NCI-H1092 (cell line): ENCODE measurements around the gene MRPL37.

Experiments
- DNase-seq: peaks from one replicate; lab custom pipeline; 2025; lab: John Stamatoyannopoulos, UW

MRPL37 gene

DNA sequence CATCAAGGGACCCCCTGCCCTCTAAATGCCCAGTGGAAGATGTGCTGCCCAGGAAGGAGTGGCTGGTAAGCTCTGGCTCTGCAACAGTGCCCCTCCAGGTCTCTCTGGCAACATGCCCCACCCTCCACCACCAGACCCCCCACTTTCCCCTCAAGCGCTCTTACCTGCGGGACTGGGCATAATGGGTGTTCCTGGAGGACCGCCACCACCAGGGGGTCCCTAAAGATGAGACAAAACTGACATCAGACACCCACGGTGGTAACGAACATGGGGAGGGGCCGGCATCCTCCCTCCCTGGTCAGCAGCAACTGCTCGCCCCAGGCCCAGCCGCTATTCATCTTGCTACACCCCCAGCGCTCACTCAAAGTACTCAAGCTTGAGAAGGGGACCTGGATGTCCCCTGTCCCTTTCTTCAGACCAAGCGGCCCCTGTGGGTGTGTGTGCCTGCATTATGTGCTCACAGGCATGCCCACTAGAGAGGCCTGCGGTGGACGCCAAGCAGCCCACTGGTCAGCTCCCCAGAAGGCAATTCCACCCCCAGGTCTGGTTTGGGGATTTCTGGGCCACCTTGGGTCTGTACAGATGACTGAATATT, 40.9 kb downstream of the MRPL37 start:
- DNase-seq, result no peak

DNA sequence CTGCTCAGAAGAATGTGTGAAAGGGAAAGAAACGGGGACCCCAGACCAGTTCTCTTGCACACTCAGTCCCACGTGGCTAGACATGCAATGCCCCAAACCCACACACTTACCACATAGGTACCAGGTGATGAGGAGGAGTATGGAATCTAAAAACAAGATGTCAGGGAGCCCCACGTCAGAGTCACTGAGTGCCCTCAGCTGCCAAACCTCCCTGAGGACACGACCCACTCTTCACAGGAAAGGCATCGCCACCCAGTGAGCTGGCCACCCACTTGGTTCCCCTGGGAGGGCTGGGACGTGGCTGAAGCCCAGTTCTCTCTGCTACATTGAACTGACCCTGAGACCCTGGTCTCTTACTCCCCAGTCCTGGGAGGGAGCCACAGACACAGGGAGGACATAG, 41.4 kb downstream of the MRPL37 start:
- no peak for DNase-seq

DNA sequence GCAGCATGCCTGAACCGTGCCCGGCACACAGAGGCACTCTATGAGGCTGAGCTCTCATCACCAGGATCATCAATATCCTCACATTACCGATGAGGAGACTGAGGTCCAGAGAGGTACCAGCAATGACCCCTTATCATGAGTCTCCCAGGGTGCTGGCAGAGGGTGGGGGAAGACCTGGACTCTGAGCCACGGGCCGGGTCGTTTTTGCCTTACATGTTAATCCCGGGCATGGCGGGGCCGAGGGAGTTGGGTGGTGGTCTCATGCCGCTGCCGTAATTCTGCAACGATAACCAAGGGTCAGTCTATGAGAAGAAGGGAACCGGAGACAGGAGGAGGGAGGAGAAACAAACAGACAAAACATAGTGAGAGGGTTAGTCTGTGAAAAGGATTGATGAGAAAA, 43.1 kb downstream of the MRPL37 start:
- DNase-seq, result no peak

DNA sequence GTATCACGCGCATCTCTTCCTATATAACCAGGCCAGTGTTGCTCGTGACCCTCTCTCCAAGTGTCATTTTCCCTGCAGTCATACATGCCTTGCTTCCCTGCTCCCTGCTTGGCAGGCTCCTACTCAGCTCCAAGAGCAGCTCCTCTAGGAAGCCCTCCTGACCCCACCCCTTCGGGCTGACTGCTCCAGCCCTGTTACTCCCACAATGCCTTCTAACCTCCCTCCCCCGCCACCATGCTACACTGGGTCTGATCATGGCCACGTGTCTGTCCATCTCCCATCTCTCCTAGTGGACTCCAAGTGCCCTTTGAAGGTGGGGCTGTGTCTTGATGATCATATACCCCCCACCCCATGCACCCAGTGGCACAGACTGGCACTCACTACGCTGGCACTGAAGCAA, 44.7 kb downstream of the MRPL37 start:
- no peak for DNase-seq

DNA sequence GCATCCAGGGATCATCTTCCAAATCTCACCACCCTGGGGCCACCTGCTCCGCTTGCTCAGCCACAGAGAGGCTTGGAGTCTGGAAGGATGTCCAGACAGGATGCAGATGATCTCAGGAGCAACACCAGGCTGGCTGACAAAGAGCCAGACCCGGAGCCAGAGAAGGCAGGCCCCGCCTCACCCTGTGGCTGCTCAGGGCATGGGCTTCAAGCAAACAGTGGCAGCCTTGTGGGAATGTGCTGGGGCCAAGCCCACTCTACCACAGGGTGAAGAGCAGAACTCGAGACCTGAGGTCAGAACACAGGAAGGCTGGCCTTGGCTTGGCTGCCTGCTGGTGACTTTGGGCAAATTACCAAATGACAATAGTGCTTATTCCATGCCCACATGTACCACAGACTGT, 45.5 kb downstream of the MRPL37 start:
- no peak for DNase-seq

DNA sequence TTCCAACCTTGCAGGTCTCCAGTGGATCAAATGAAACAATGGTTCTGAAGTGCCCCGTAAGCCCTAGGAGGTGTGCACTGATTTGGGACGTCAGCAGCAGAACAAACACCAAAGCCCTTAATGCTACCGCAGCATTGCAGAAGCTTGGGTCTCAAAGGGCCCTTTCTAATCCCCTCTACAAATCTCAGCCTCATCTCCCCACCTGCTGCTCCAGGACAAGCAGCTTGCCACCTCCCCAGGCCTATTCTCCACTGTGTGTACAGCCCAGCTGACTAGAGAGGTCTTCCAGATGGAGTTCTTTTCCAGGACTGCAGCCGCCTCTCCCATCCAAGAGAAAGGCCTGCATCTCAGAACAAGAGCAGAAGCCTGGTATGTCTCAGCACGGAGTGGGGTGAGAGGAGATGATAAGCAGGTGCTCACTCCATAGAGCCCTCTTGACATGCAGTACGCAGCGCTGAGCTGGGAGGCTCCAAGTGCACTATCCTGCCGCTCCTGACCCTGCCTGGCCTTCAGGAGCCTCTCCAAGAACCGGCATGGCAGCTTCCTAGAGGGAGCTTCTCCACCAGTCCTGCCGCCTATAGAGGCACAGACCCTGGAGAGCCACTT, 46.3 kb downstream of the MRPL37 start:
- DNase-seq, result no peak

DNA sequence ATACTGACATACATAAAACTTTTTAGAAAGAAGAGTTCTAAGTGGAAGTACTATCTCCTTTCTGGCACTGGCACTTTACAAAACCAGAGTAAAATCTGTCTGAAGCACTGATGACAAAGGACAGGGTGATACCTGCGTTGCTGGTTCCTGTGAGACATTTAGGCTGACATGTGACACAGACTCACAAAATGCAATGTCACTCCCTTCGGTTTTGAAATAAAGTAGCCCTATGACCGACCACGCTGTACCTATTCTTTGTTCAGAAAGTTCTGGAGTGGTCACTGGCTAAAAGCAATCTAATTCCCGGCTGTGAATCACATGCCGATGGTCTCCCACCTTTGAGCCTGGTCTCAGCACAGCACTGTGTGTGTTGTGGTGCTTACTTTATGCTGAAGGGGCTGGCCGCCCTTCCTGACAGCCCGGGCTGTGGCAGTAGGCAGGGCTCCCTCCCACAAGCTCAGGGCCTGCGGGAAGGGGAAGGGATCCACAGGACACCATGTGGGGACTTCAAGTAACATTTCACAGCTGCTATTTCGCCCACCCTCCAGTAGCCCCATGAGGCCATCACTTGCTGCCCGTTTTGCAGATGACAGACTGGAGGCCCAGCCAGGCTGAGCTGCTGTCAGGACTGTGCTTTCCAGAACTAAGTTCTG, 48.0 kb downstream of the MRPL37 start:
- DNase-seq, result no peak

DNA sequence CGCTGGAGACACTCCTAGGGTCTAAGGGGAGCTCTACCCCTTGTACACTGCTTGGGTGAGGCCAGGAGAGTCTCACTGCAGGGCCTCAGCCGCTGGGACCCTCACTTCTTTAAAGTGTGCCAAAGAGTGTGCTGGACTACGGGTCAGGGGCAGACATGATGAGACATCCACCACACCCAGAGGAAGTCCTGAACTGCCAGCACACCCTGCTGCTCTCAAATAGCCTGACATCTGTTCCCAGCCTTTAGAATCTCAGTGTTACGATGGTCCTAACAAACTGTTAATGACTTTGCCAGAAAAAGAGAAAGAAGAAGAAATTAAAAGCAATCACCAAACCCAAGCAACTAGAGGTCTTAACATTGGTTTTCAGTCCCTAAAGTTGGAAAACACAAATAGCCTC, 49.0 kb downstream of the MRPL37 start:
- no peak for DNase-seq

DNA sequence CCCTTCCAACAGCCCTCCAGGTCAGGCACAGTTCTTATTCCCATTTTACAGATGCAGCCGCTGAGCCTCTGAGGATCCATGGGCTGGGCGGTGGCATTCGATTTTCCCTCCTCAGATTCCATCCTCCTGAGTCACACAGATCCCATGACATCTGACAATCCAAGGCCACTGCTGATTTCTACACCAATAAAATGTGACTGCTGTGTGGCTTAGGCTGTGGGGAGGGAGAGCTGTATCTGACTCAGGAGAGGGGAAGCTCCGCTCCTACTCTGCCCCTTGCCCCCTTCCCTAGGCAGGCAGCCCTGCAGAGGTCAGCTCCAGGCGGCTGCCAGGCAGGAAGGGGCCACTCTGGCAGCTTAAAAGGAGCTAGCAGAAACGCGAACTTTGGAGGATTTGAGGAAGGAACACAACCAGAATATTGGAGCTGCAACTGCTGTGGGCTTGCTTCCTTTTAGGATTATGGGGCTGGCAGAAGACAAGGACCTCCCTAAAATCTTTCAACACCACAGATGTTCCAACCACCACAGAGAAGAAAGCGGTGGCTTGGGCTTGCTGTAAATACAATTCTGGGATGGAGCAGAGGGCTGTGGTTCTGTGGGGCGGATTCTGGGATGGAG, 50.0 kb downstream of the MRPL37 start:
- no peak for DNase-seq

DNA sequence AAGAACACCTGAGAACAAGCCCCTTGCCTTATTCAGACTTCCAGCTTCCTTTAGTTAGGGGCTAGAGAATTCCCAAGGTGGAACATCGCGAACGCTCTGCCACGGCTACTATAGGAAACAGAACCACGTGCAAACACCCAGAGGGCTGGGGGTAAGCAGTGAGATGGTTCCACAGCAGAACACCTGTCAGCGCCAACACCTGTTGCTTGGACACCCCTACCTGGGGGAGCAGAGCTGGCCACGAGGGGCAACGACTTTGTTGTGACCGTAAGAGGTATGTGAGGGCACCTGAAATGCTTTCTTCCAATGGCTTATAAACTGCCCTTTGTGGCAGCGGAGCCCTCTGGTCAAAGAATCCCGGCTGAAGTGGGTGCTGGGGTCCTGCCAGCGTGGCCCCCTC, 50.7 kb downstream of the MRPL37 start:
- no peak for DNase-seq

DNA sequence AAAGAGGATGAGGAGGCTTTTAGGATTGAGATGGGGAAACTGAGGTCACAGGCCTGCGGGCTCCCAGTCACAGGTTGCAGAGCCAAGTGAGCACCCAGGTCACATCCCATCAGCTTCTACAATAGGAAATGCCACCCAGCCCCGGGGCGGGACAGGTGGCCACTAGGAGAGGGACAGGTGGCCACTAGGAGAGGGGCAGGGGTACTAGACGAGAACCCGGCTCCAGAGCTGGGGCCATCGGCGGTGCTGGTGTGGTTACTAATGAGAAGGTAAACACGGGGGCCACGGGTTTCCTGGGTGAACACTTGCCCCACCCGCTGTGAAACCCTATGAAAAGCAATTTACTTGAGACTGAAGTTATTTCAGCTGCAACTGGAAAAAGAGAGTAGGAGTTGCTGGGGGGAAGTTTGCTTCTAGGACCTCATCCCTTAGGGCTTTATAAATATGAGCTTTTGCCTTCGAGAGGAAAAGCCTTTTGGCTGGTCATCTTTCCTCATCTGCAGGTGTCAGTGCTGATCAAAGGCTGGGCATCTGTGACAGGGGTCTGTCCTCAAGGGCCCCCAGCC, 52.5 kb downstream of the MRPL37 start:
- no peak for DNase-seq

DNA sequence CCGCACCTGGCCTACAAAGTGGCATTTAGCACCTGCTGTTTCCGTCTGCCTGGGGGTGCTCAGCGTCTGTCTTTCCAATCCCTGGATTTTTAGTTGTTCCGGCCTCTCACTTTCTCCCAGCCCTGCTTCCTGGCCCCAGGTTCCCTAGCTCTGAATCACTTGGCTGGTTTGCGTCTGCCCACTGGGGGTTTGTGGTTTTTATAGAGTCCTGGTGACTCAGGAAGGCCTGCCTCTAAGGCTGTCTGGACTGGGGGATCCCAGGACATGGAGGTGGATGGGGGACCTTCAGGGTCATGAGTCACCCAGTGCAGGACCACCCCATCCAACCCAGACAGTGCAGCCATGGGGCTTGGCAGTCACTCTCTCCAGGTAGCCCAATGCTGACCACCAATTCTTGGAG, 53.5 kb downstream of the MRPL37 start:
- DNase-seq, result no peak

DNA sequence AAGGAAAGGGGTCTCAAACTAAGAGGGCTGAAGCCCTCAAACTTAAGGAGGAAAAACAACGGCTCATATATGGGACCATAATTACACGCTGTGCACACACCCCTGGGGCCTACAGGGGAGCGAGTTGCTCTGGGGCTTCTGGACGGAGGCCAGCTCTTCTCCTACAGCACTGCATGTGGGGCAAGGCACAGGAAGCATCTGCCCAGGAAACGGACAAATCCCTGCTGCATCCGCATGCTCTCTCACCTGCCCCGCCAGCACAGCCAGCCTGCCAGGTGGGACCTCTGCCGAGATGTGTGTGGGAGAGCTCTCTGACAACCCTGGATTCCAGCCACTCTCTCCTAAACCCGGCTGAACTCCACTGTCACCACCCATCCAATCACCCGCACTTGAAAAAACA, 54.1 kb downstream of the MRPL37 start:
- DNase-seq, result no peak

DNA sequence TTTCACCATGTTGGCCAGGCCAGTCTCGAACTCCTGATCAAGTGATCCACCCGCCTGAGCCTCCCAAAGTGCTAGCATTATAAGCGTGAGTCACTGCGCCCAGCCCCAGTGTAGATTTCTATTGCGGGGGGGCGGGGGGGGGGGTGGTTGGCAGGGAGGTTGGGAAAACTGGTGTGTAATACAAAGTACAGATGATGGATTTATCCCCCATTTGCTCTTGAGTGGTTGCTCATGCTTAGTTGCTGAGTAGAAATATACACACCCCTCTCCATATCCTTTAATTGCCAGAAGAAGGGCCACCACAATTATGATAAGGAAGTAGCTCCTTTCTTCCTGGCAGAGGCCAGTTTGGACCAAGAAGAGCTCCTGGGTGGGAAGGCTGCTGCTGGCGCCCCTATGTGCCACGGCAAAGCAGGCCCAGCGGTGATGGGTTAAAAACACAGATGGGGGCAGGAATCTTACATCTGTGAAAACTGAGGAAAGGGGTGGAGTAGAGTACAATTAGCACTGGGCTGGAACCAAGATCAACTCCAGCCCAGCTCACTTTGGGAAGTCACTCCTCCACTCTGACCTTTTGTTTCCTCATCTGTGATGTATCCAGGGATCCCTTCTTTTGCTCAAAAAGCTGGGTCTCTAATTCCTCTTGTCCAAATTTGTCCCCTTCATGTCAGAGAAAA, 55.2 kb downstream of the MRPL37 start:
- DNase-seq, result no peak

DNA sequence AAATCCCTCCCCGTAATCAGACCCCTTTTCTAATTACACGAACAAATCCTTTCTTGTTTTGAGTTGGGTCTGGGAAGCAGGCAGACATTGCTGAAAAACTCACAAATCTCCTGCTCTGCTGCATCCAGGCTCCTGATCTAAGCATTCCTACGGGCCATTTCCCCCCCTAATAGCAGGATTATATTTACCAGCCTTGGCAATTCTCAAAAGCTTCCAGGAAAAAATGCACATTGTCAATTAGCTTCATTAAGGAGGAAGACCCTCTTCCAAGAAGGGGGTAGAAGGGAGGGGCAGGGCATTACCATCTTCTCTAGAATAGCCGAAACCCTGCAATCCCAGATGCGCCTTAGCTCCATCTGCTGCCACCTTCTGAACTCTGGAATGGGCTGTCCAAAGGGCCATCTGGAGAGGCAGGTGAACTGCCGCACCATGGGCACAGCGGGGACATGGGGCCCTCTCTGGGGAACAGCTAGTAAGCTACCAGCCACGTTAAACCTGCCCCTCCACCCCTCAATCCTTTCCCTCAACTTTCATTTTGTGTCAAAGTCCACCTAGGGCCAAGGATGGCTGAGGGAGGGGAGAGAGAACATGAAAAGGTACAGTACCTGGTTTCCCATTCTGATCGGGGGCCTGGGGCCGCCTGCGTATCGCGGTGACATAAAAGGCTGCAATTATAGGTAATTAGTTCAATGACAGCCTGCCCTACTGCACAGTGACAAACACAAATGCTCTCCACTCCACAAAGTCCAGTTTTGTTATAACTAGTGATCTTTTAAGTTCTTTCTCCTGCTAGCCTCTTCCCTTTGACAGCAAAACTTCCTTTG, 56.8 kb downstream of the MRPL37 start:
- no peak for DNase-seq

DNA sequence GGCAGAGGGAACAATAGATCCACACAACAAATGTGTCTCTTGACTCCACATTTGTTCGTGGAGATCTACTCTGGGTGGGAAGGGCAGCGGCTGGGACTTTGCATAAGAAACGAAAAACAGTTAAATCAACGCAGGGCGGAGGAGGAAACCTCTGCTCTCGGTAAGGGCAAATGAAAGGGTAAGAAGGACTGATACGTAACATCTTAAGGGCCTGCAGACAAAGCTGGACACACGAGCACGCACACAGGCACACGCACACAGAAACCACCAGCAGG, 57.3 kb downstream of the MRPL37 start:
- no peak for DNase-seq

DNA sequence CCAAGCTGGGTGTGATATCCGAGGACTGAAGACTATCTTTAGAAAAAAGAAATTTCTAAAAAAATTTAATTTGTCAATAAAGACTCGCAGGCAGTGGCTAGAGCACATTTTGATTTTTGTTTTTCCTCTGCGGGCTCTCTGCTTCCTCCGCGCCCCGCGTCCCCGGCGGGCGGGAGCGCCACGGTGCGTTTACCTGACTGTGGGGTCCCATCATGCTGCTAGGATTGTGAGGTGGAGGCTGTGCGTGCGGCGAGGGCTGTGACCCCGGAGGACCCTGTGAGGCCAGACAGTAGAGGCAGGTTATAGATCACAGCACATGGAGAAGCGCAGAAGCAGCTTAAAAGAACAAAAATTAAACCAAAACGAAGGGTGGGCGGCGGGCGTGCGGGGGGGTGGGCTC, 57.9 kb downstream of the MRPL37 start:
- DNase-seq, result no peak

DNA sequence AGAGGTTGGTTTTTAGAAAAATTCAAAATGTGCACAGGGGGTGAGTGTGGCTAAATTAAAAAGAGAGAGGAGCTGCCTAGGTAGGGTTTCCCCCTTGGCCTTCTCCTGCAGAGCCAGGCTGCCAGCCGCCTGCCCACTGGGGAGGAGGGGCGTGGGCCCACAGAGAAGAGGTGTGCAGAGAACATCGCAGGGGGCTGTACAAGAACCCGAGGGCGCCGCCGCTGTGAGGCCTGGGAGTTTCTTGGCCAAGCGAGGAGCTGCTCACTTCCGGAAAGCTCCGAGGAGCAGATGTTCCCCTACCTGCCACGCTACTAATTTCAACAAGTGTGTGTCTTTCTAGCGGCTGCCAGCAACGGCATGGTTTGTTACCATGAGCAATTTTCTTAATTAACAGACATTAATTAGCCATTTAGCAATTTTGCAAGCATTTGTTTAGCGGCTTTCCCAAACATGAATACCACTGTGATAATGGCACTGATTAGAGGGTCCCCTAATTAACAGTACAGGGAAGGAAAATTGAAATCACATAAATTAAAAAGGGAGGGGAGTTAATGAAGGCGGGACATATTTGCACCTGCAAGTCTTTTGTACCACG, 59.7 kb downstream of the MRPL37 start:
- no peak for DNase-seq

DNA sequence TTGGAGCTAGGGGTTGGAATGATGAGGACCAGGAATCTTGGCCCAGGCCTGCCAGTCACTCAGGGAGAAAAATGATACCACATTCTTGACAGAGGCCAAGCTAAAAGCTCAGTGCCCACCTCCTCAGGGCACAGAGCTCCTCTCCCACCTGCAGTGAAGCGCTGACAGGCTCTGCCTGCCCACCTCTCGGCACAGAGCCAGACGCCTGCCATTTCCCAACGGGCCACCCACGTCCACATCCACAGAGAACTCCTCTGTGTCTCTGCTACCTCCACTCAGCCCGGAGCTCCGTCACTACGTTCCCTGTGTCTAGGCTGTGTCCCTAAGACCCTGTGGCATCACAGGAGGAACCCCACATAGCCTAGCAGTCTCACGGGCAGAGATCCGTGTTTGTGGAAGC, 60.8 kb downstream of the MRPL37 start:
- no peak for DNase-seq

DNA sequence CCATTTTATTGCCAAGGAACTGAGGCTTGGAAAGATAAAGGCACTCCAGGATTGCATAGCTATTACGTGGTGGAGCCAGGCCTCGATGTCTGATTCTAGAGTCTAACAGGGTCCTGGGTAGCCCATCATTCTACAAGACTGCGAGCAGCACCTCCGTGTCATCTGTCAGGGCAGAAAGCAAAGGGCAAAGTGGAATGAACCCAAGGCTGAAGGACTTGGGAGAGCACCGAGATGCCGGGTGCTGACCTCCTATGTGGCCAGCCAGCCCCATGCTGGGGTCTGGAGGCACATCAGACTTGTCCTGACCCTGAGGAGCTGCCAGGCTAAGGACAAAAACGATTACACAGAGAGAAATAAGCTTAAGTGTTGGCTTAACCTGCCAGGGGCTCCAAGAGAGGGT, 62.3 kb downstream of the MRPL37 start:
- DNase-seq, result no peak

DNA sequence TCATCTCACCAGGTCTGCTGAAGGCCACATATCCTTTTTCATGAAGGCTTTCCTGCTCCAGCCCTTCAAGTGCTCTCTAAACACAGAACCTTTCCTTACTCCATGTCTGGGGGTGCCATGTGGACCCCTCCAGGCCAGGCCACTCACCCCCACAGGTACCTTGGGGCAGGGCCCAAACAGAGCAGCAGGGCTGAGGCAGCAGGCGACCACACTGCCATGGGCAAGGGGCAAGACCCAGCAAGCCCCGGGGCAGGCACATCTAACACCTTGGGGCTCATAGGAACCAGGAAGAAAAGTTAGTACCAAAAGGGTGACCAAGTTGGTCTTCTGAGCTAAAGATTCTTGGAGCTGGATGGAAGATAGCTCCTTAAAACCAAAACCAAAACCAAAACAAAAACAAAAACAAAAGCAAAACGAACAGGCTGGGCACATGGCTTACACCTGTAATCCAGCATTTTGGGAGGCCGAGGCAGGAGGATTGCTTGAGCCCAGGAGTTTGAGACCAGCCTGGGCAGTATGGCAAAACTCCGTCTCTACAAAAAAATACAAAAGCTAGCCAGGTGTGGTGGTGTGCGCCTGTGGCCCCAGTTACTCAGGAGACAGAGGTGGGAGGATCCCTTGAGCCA, 63.7 kb downstream of the MRPL37 start:
- no peak for DNase-seq
